K562 (cell line): Measurements from ENCODE around the gene LRTM1. TPM values are rescaled to one million over a fixed set of nuclear protein-coding genes. Genes with fewer than 3 reads are reported as not detected.

ENCODE experiments used
- ATAC-seq: fragments of 200-7000 bp; cut with Tn5 transposase; 3 replicates; pipeline ENCODE4 v1.9.1; 2020; ENCODE audit warnings: moderate library complexity
- BruUV-seq: library from RNA; stranded (reverse); fragments of 400-500 nt; replicated peaks from 2 replicates; lab custom pipeline; 2021; lab: Mats Ljungman, UMichigan
- CTCF ChIA-PET: fragments of 300-600 bp; formaldehyde crosslinking; extraction: SDS; loops from one replicate; lab custom pipeline; 2021; ENCODE audit warnings: low intra/inter-chr PET ratio; lab: Yijun Ruan, JAX
- POLR2A ChIA-PET: fragments of 300-600, 350-650 bp; sonication (Branson Sonifier 250); formaldehyde crosslinking; extraction: SDS; loops from one replicate; lab custom pipeline; 2021; ENCODE audit warnings: antibody characterized with exemption, inconsistent platforms; lab: Yijun Ruan, JAX
- DNase-seq, 4 experiments: peaks; one replicate each; pipeline versions ENCODE4 v3.0.0 to v3.0.0-alpha.2; 2011 to 2018; ENCODE audit warnings: low spot score in 3 of 4, mixed read lengths in 3 of 4; ENCODE audit errors: extremely low read depth in 1 of 4
- FAIRE-seq: peaks from 2 replicates; lab custom pipeline; 2011; peaks lifted over from hg19 to GRCh38; lab: Jason Lieb, UNC
- H2AFZ ChIP-seq: 2 replicates; pipeline ENCODE4 v1.6.0; 2011; ENCODE audit warnings: low read depth, low read length, control low read depth, inconsistent platforms
- H3K27ac ChIP-seq: fragments of 200-600 bp; 3 replicates; pipeline ENCODE4 v1.8.0; 2011; ENCODE audit warnings: low read depth, mild to moderate bottlenecking, control low read depth, inconsistent platforms, low read length, moderate library complexity, mixed read lengths; ENCODE audit errors: extremely low read depth
- H3K27me3 ChIP-seq, 2 experiments: fragments of 300-600 bp in 1 of 2; 2 replicates in 1 of 2; 3 replicates in 1 of 2; pipeline versions ENCODE4 v1.6.0 to v1.8.0; 2011; ENCODE audit warnings: inconsistent platforms in 2 of 2, low read length in 2 of 2, mild to moderate bottlenecking in 1 of 2, mixed read lengths in 1 of 2, moderate library complexity in 1 of 2; ENCODE audit not compliant: control insufficient read depth in 2 of 2, insufficient read depth in 2 of 2
- H3K36me3 ChIP-seq: fragments of 300-600 bp; 3 replicates; pipeline ENCODE4 v1.8.0; 2011; ENCODE audit warnings: mild to moderate bottlenecking, low read length, inconsistent platforms; ENCODE audit not compliant: control insufficient read depth, insufficient read depth
- H3K4me1 ChIP-seq, 2 experiments: fragments of 200-600 bp in 1 of 2; replicated peaks in 1 of 2; 2 replicates in 1 of 2; 3 replicates in 1 of 2; pipeline versions ENCODE4 v1.5.1 to v1.8.0; 2011; ENCODE audit warnings: inconsistent platforms in 2 of 2, low read length in 2 of 2, mild to moderate bottlenecking in 1 of 2, mixed read lengths in 1 of 2, moderate library complexity in 1 of 2; ENCODE audit not compliant: control insufficient read depth in 2 of 2, insufficient read depth in 2 of 2
- H3K4me2 ChIP-seq: 2 replicates; pipeline ENCODE4 v1.6.1; 2011; ENCODE audit warnings: low read length, control low read depth, inconsistent platforms, mixed read lengths; ENCODE audit not compliant: insufficient read depth
- H3K4me3 ChIP-seq: fragments of 200-600 bp; sonication (generic), shearing (Covaris generic); 2 replicates; pipeline ENCODE4 v1.5.1; 2016; ENCODE audit warnings: control low read depth, inconsistent platforms
- H3K79me2 ChIP-seq: fragments of 200-600 bp; 3 replicates; pipeline ENCODE4 v1.8.0; 2011; ENCODE audit warnings: low read length, inconsistent platforms; ENCODE audit not compliant: control insufficient read depth, insufficient read depth
- H3K9ac ChIP-seq, 2 experiments: 2 replicates each; pipeline versions ENCODE4 v1.6.0 to v1.6.1; 2011; ENCODE audit warnings: low read depth in 2 of 2, low read length in 2 of 2, control low read depth in 1 of 2, inconsistent platforms in 1 of 2, mild to moderate bottlenecking in 1 of 2, mixed read lengths in 1 of 2; ENCODE audit not compliant: insufficient read depth in 1 of 2
- H3K9me1 ChIP-seq: one replicate; pipeline ENCODE4 v1.6.0; 2011; ENCODE audit warnings: inconsistent platforms, mild to moderate bottlenecking, low read length, moderate library complexity; ENCODE audit not compliant: control insufficient read depth, insufficient read depth
- H3K9me3 ChIP-seq: replicated peaks from 2 replicates; pipeline ENCODE4 v1.5.1; 2011; ENCODE audit warnings: low read depth, low read length, inconsistent platforms; ENCODE audit not compliant: control insufficient read depth, insufficient read depth
- H4K20me1 ChIP-seq: replicated peaks from 2 replicates; pipeline ENCODE4 v1.6.1; 2011; ENCODE audit warnings: low read length, inconsistent platforms, mixed read lengths; ENCODE audit not compliant: control insufficient read depth, insufficient read depth
- ATF7 ChIP-seq: fragments of 450-650 bp; IDR thresholded peaks from 2 replicates; pipeline ENCODE4 v1.7.1; 2014; ENCODE audit warnings: mild to moderate bottlenecking, moderate library complexity
- CEBPG ChIP-seq, 3 experiments: fragments of 200-800 bp in 1 of 3; sonication (Bioruptor generic) in 1 of 3; sonication (generic) in 1 of 3; formaldehyde crosslinking in 1 of 3; IDR thresholded peaks in 2 of 3; conservative IDR thresholded peaks in 1 of 3; 2 replicates each; pipeline versions ENCODE4 v1.6.1 to v1.8.0; 2016 to 2022; ENCODE audit warnings: missing compliant biosample characterization in 2 of 3, missing genetic modification characterization in 2 of 3, mild to moderate bottlenecking in 1 of 3, missing genetic modification reagents in 1 of 3
- ERF ChIP-seq: fragments of 450-650 bp; formaldehyde crosslinking; IDR thresholded peaks from 2 replicates; pipeline ENCODE4 v1.4.0; 2020; ENCODE audit warnings: mild to moderate bottlenecking, mixed read lengths
- FIP1L1 ChIP-seq: fragments of 200-400 bp; formaldehyde crosslinking; IDR thresholded peaks from 2 replicates; pipeline ENCODE4 v1.6.1; 2018; ENCODE audit warnings: mild to moderate bottlenecking, low read depth, low read length; ENCODE audit not compliant: poor library complexity, severe bottlenecking
- KLF13 ChIP-seq: fragments of 450-650 bp; IDR thresholded peaks from 2 replicates; pipeline ENCODE4 v1.6.1; 2016; ENCODE audit warnings: missing genetic modification characterization, low read depth, mild to moderate bottlenecking, missing compliant biosample characterization, moderate library complexity, borderline replicate concordance
- RBM25 ChIP-seq: fragments of 200-400 bp; formaldehyde crosslinking; IDR thresholded peaks from 2 replicates; pipeline ENCODE4 v1.6.1; 2018; ENCODE audit warnings: low read length, low read depth, moderate library complexity; ENCODE audit not compliant: severe bottlenecking
- TFAM ChIP-seq: fragments of 250-450 bp; sonication (Bioruptor Pico); conservative IDR thresholded peaks from 2 replicates; pipeline ENCODE4 v1.5.0; 2021; ENCODE audit warnings: mild to moderate bottlenecking, moderate library complexity
- ZKSCAN8 ChIP-seq: fragments of 200-800 bp; sonication (Bioruptor generic); IDR thresholded peaks from 2 replicates; pipeline ENCODE4 v1.6.1; 2016; ENCODE audit warnings: missing genetic modification characterization, missing compliant biosample characterization
- ZNF23 ChIP-seq: fragments of 250-450 bp; sonication (Bioruptor Pico); IDR thresholded peaks from 2 replicates; pipeline ENCODE4 v1.4.0; 2020; ENCODE audit warnings: mild to moderate bottlenecking
- ZNF232 ChIP-seq: sonication (generic); formaldehyde crosslinking; IDR thresholded peaks from 2 replicates; pipeline ENCODE4 v1.8.0; 2022; ENCODE audit warnings: mild to moderate bottlenecking, missing genetic modification reagents
- ZNF695 ChIP-seq: fragments of 450-650 bp; formaldehyde crosslinking; IDR thresholded peaks from 2 replicates; pipeline ENCODE4 v1.4.0; 2020; ENCODE audit warnings: mild to moderate bottlenecking, moderate library complexity
- ZNF75A ChIP-seq: fragments of 450-650 bp; formaldehyde crosslinking; IDR thresholded peaks from 2 replicates; pipeline ENCODE4 v1.4.0; 2020; ENCODE audit warnings: mild to moderate bottlenecking
- WGBS: fragments of 100-300 bp; shearing (Covaris generic); methylation state at CpG from one replicate; pipeline ENCODE4 v1.1.6; 2016; ENCODE audit warnings: low coverage, mixed read lengths; ENCODE audit not compliant: insufficient coverage; ENCODE audit errors: missing lambda C conversion rate; 5-methylcytosine and 5-hydroxymethylcytosine counted together
- in situ Hi-C: fragments of 300-500 bp; cut with MboI; formaldehyde crosslinking; loops from 4 replicates; pipeline ENCODE4 v1.15.0; 2018; ENCODE audit warnings: inconsistent platforms, mixed read lengths
- intact Hi-C: fragments of 100-400 bp; cut with micrococcal nuclease; formaldehyde crosslinking; loops from 2 replicates; pipeline ENCODE4 v1.14.2; 2022
- polyA plus RNA-seq, 8 experiments: library from polyadenylated mRNA; depleted of rRNA in 4 of 8; stranded (reverse) in 5 of 8; unstranded in 3 of 8; fragments of >200 nt; fragmentation: Nextera tagmentation in 2 of 8; fragmentation: Illumina TruSeq in 1 of 8; extraction: Ambion mirVana in 2 of 8; extraction: Trizol in 1 of 8; gene quantifications; 2 replicates each; pipeline versions ENCODE4 v1.2.1 to v1.2.3, GENCODE V29; 2011 to 2014; ENCODE audit warnings: inconsistent platforms in 1 of 8, missing spikeins in 1 of 8
- total RNA-seq, 7 experiments: library from RNA; depleted of rRNA in 6 of 7; stranded (reverse); fragments of >200 nt in 6 of 7; fragmentation: Illumina TruSeq in 2 of 7; extraction: Trizol in 2 of 7; gene quantifications; 2 replicates each; pipeline versions ENCODE4 v1.2.1 to v1.2.3, GENCODE V29; 2011 to 2021; ENCODE audit warnings: low replicate concordance in 1 of 7
- TF ChIP-seq, protein P1 (sequence below): fragments of 450-650 bp; formaldehyde crosslinking; IDR thresholded peaks from 2 replicates; pipeline ENCODE4 v1.4.0; 2020; ENCODE audit warnings: mild to moderate bottlenecking, mixed read lengths
- TF ChIP-seq, protein P2 (sequence below): sonication (generic); formaldehyde crosslinking; IDR thresholded peaks from 2 replicates; pipeline ENCODE4 v1.8.1; 2023; ENCODE audit warnings: mild to moderate bottlenecking, missing genetic modification reagents

The LRTM1 gene
- total and polyA plus RNA-seq, 9 of the 15 experiments (the other 6 are each of a cell fraction or from before 2014, with no cell fraction given), result not detected

DNA sequence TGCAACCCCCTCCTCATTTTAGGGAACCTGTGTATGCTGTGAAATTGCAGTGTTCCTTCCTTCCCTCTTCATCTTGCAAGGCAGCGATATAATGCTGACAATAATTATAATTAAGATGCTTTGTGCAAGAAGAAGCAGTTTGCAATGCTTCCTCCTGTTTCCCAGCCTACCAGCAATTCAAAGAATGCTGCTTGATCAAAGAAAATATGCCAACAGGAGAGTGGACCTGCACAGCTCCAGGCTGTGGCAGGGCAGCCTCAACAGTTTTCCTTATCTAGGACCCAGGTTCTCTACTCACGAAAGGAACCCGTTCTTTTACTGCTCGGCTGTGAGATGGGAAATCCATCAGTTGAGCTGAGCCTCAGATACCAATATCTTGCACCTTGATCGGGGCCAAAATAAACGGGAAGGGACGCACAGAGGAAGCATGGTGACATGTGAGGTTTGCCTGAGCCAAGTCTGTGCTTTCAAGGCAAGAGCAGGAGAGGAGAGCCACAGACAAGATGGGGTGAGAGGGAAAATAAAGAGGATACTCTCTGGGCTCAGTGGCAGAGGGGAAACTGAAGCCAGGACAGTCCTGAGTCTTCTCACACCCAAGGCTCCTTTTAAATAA, 22.6 kb upstream of the LRTM1 start (continued):
- TF ChIP-seq, protein P1, sequence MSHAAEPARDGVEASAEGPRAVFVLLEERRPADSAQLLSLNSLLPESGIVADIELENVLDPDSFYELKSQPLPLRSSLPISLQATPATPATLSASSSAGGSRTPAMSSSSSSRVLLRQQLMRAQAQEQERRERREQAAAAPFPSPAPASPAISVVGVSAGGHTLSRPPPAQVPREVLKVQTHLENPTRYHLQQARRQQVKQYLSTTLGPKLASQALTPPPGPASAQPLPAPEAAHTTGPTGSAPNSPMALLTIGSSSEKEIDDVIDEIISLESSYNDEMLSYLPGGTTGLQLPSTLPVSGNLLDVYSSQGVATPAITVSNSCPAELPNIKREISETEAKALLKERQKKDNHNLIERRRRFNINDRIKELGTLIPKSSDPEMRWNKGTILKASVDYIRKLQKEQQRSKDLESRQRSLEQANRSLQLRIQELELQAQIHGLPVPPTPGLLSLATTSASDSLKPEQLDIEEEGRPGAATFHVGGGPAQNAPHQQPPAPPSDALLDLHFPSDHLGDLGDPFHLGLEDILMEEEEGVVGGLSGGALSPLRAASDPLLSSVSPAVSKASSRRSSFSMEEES, result no peak
- TF ChIP-seq ATF7 (no peak), ZNF23 (CRISPR knock-in tag) (no peak)

DNA sequence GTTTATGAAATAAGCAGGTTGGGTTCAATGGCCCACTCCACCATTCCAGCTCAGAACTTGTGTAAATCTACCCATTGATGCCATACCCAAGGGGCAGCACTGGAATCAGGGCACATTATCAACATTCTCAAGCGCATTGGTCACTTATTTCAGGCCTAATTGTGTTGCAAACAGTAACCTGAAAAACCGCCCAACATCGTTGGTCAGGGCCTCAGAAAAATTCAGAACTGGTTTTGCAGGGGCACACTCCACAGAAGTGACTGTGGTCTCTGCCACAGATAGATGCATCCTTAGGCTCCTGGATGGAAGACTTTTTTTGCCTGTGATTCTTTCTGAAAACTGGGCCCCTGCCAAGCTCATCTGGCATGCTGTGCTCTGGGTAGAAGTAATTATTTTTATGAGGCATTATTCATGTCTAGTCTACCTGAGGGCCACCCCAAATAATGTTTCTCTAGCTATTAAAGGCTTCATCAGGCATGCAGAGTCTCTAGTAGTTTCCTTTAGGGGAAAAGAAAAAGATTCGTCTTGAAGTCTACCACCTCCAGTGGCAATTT, 21.7 kb upstream of the LRTM1 start:
- intact Hi-C loops (loop anchor here (5.0 kb wide), 1 partner anchor 233 kb away; no protein-coding TSS in a partner anchor), in situ Hi-C loops (no loop called here)
- Histone ChIP-seq H3K27me3 (no peaks in the 10 kb centered on the region), H3K79me2 (no peaks in the 10 kb centered on the region), H3K27ac (no peak overlapping the region), H3K4me3 (no peak overlapping the region), H4K20me1 (no peaks in the 10 kb centered on the region), H2AFZ (no peak overlapping the region), H3K9me1 (no peaks in the 10 kb centered on the region), H3K9ac (no peak overlapping the region), H3K4me2 (no peak overlapping the region), H3K4me1 (no peaks in the 10 kb centered on the region; a peak in 1 of 5 replicates), H3K36me3 (no peaks in the 10 kb centered on the region), H3K9me3 (no peaks in the 10 kb centered on the region)
- no peak for TF ChIP-seq KLF13 (tag)
- no peak for TF ChIP-seq ZNF695 (CRISPR knock-in tag)
- TF ChIP-seq FIP1L1, result no peak
- no peak for TF ChIP-seq ZNF75A
- TF ChIP-seq CEBPG (CRISPR knock-in tag; IDR thresholded peaks at IDR 0.05), result no peak
- no peak for TF ChIP-seq CEBPG (tag; conservative IDR thresholded peaks at IDR 0.05 in 1 of 2, IDR thresholded peaks at IDR 0.05 in 1 of 2)
- no peak for TF ChIP-seq ZNF232 (CRISPR knock-in tag)
- TF ChIP-seq ERF (CRISPR knock-in tag), result no peak
- no peak for TF ChIP-seq ZKSCAN8 (CRISPR knock-in tag)
- TF ChIP-seq RBM25, result no peak
- TF ChIP-seq, protein P2, sequence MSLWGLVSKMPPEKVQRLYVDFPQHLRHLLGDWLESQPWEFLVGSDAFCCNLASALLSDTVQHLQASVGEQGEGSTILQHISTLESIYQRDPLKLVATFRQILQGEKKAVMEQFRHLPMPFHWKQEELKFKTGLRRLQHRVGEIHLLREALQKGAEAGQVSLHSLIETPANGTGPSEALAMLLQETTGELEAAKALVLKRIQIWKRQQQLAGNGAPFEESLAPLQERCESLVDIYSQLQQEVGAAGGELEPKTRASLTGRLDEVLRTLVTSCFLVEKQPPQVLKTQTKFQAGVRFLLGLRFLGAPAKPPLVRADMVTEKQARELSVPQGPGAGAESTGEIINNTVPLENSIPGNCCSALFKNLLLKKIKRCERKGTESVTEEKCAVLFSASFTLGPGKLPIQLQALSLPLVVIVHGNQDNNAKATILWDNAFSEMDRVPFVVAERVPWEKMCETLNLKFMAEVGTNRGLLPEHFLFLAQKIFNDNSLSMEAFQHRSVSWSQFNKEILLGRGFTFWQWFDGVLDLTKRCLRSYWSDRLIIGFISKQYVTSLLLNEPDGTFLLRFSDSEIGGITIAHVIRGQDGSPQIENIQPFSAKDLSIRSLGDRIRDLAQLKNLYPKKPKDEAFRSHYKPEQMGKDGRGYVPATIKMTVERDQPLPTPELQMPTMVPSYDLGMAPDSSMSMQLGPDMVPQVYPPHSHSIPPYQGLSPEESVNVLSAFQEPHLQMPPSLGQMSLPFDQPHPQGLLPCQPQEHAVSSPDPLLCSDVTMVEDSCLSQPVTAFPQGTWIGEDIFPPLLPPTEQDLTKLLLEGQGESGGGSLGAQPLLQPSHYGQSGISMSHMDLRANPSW (CRISPR knock-in tag), result no peak
- TF ChIP-seq TFAM (CRISPR knock-in tag), result no peak
- no TSS peak for BruUV-seq
- CTCF ChIA-PET, result no interaction called here
- no peak for DNase-seq
- 0% methylated on average over 4 of the region's 4 CpGs for WGBS
- POLR2A ChIA-PET, result no interaction called here
- ATAC-seq, result no peak
- no peak for FAIRE-seq
